Measurements from ENCODE around the gene RSF1.
"Not testable (repeated sequence)": the region's sequence is repeated elsewhere in the genome, so short reads cannot be mapped to it uniquely, and the experiment has no call there.

RSF1 gene

GRCh38 chr11:77828926-77829325, 8.4 kb upstream of the RSF1 start:
- Histone ChIP-seq H2AFZ (ENCODE audit: low read length) (no peak overlapping the region), H3K14ac (ENCODE audit: low read length) (no peak overlapping the region), H2BK5ac (ENCODE audit: low read length) (no peak overlapping the region), H4K8ac (ENCODE audit: low read depth, low read length) (no peak overlapping the region), H3K27ac (replicated peaks; ENCODE audit: low read length) (no peak overlapping the region), H3K4me3 (ENCODE audit: low read length in 2 of 2) (no peak overlapping the region), H3K4ac (ENCODE audit: low read length) (no peak overlapping the region), H3K23ac (ENCODE audit: low read depth, low read length, poor library complexity) (no peak overlapping the region), H3K79me1 (ENCODE audit: low read depth, low read length) (no peaks in the 10 kb centered on the region), H4K91ac (ENCODE audit: low read depth, low read length, poor library complexity) (no peak overlapping the region), H2BK120ac (ENCODE audit: low read depth, low read length) (no peak overlapping the region), H3K9ac (ENCODE audit: low read depth, low read length, poor library complexity) (no peak overlapping the region), H3K4me2 (ENCODE audit: insufficient read depth, low read length, poor library complexity, severe bottlenecking) (no peak overlapping the region), H3K9me3 (replicated peaks in 1 of 2; ENCODE audit: control insufficient read depth in 2 of 2, insufficient read depth in 1 of 2, low read depth in 1 of 2, low read length in 2 of 2) (peaks cover 4 to 28% of the 10 kb centered on the region in 2 donors), H2BK15ac (ENCODE audit: low read length) (no peak overlapping the region), H3K18ac (ENCODE audit: low read length) (no peak overlapping the region), H3K4me1 (ENCODE audit: control insufficient read depth in 2 of 2, insufficient read depth in 1 of 2, low read depth in 1 of 2, low read length in 2 of 2) (no peaks in the 10 kb centered on the region), H2BK12ac (ENCODE audit: low read length) (no peak overlapping the region), H3K36me3 (replicated peaks in 1 of 2; ENCODE audit: control insufficient read depth in 2 of 2, insufficient read depth in 2 of 2, low read length in 2 of 2) (no peaks in the 10 kb centered on the region), H2AK5ac (ENCODE audit: low read depth, low read length) (no peak overlapping the region), H3K27me3 (ENCODE audit: control insufficient read depth in 3 of 3, insufficient read depth in 3 of 3, low read depth in 1 of 3, low read length in 3 of 3) (no peaks in the 10 kb centered on the region)
- WGBS, 2 donors (ENCODE audit: extremely low coverage in 2 of 2, insufficient read length in 2 of 2, insufficient replicate concordance in 1 of 2): no CpG with 5 or more reads among the region's 2 CpGs
- DNase-seq (ENCODE audit: low spot score): no peak

- H3K27ac ChIP-seq (replicated peaks; ENCODE audit: low read length): no peak overlapping the region
- H3K4me2 ChIP-seq (ENCODE audit: insufficient read depth, low read length, poor library complexity, severe bottlenecking): no peak overlapping the region
- no peak overlapping the region for H3K4ac ChIP-seq (ENCODE audit: low read length)
- WGBS, 2 donors (ENCODE audit: extremely low coverage in 2 of 2, insufficient read length in 2 of 2, insufficient replicate concordance in 1 of 2): no CpG with 5 or more reads among the region's 1 CpG
- H2BK12ac ChIP-seq (ENCODE audit: low read length): no peak overlapping the region
- no peak overlapping the region for H2AFZ ChIP-seq (ENCODE audit: low read length)
- no peak overlapping the region for H2BK15ac ChIP-seq (ENCODE audit: low read length)
- H4K91ac ChIP-seq (ENCODE audit: low read depth, low read length, poor library complexity): no peak overlapping the region
- H3K23ac ChIP-seq (ENCODE audit: low read depth, low read length, poor library complexity): no peak overlapping the region
- H3K9ac ChIP-seq (ENCODE audit: low read depth, low read length, poor library complexity): no peak overlapping the region
- DNase-seq (ENCODE audit: low spot score): no peak
- H3K27me3 ChIP-seq (ENCODE audit: control insufficient read depth in 3 of 3, insufficient read depth in 3 of 3, low read depth in 1 of 3, low read length in 3 of 3): no peaks in the 10 kb centered on the region
- H3K9me3 ChIP-seq (replicated peaks in 1 of 2; ENCODE audit: control insufficient read depth in 2 of 2, insufficient read depth in 1 of 2, low read depth in 1 of 2, low read length in 2 of 2): peaks cover 0 to 9% of the 10 kb centered on the region in 2 donors
- H4K8ac ChIP-seq (ENCODE audit: low read depth, low read length): no peak overlapping the region
- no peak overlapping the region for H2AK5ac ChIP-seq (ENCODE audit: low read depth, low read length)
- H3K4me3 ChIP-seq (ENCODE audit: low read length in 2 of 2): no peak overlapping the region
- no peak overlapping the region for H2BK120ac ChIP-seq (ENCODE audit: low read depth, low read length)
- no peak overlapping the region for H2BK5ac ChIP-seq (ENCODE audit: low read length)
- no peak overlapping the region for H3K14ac ChIP-seq (ENCODE audit: low read length)
- H3K36me3 ChIP-seq (replicated peaks in 1 of 2; ENCODE audit: control insufficient read depth in 2 of 2, insufficient read depth in 2 of 2, low read length in 2 of 2): no peaks in the 10 kb centered on the region
- H3K18ac ChIP-seq (ENCODE audit: low read length): no peak overlapping the region
- peaks cover 0 to 4% of the 10 kb centered on the region in 2 donors for H3K4me1 ChIP-seq (ENCODE audit: control insufficient read depth in 2 of 2, insufficient read depth in 1 of 2, low read depth in 1 of 2, low read length in 2 of 2)
- H3K79me1 ChIP-seq (ENCODE audit: low read depth, low read length): peaks cover 6% of the 10 kb centered on the region
These were observed 3.3 kb upstream of the RSF1 start for GRCh38 chr11:77823775-77824174.

GRCh38 chr11:77822126-77822525, 1.6 kb upstream of the RSF1 start:
- not testable (repeated sequence) for H3K18ac ChIP-seq (ENCODE audit: low read length); H3K27me3 ChIP-seq (ENCODE audit: control insufficient read depth in 3 of 3, insufficient read depth in 3 of 3, low read depth in 1 of 3, low read length in 3 of 3); H3K9me3 ChIP-seq (replicated peaks in 1 of 2; ENCODE audit: control insufficient read depth in 2 of 2, insufficient read depth in 1 of 2, low read depth in 1 of 2, low read length in 2 of 2); H2AFZ ChIP-seq (ENCODE audit: low read length); H3K14ac ChIP-seq (ENCODE audit: low read length); H2AK5ac ChIP-seq (ENCODE audit: low read depth, low read length); H3K4ac ChIP-seq (ENCODE audit: low read length); H4K8ac ChIP-seq (ENCODE audit: low read depth, low read length); H2BK15ac ChIP-seq (ENCODE audit: low read length); H3K4me1 ChIP-seq (ENCODE audit: control insufficient read depth in 2 of 2, insufficient read depth in 1 of 2, low read depth in 1 of 2, low read length in 2 of 2); DNase-seq (ENCODE audit: low spot score); H3K4me2 ChIP-seq (ENCODE audit: insufficient read depth, low read length, poor library complexity, severe bottlenecking); H3K36me3 ChIP-seq (replicated peaks in 1 of 2; ENCODE audit: control insufficient read depth in 2 of 2, insufficient read depth in 2 of 2, low read length in 2 of 2); H2BK12ac ChIP-seq (ENCODE audit: low read length); H3K27ac ChIP-seq (replicated peaks; ENCODE audit: low read length); H2BK120ac ChIP-seq (ENCODE audit: low read depth, low read length); H2BK5ac ChIP-seq (ENCODE audit: low read length); H4K91ac ChIP-seq (ENCODE audit: low read depth, low read length, poor library complexity); H3K23ac ChIP-seq (ENCODE audit: low read depth, low read length, poor library complexity); H3K9ac ChIP-seq (ENCODE audit: low read depth, low read length, poor library complexity); H3K79me1 ChIP-seq (ENCODE audit: low read depth, low read length)
- peak overlapping the region in 1 of 2 donors; percentile 72 for H3K4me3 ChIP-seq (ENCODE audit: low read length in 2 of 2)
- no CpG with 5 or more reads among the region's 13 CpGs for WGBS, 2 donors (ENCODE audit: extremely low coverage in 2 of 2, insufficient read length in 2 of 2, insufficient replicate concordance in 1 of 2)

- WGBS, 2 donors (ENCODE audit: extremely low coverage in 2 of 2, insufficient read length in 2 of 2, insufficient replicate concordance in 1 of 2): no CpG with 5 or more reads among the region's 16 CpGs
- Histone ChIP-seq H4K8ac (ENCODE audit: low read depth, low read length) (no peak overlapping the region), H3K9me3 (replicated peaks in 1 of 2; ENCODE audit: control insufficient read depth in 2 of 2, insufficient read depth in 1 of 2, low read depth in 1 of 2, low read length in 2 of 2) (peaks cover 0 to 7% of the 10 kb centered on the region in 2 donors), H3K27ac (replicated peaks; ENCODE audit: low read length) (peak overlapping the region; percentile 37), H2AFZ (ENCODE audit: low read length) (peak overlapping the region; percentile 85), H3K4me3 (ENCODE audit: low read length in 2 of 2) (peak overlapping the region; percentile 72 to 91), H2BK120ac (ENCODE audit: low read depth, low read length) (no peak overlapping the region), H3K23ac (ENCODE audit: low read depth, low read length, poor library complexity) (peak overlapping the region; percentile 8), H3K4ac (ENCODE audit: low read length) (no peak overlapping the region), H2BK12ac (ENCODE audit: low read length) (no peak overlapping the region), H3K9ac (ENCODE audit: low read depth, low read length, poor library complexity) (peak overlapping the region; percentile 86), H4K91ac (ENCODE audit: low read depth, low read length, poor library complexity) (no peak overlapping the region), H3K4me1 (ENCODE audit: control insufficient read depth in 2 of 2, insufficient read depth in 1 of 2, low read depth in 1 of 2, low read length in 2 of 2) (peaks cover 0 to 6% of the 10 kb centered on the region in 2 donors), H3K36me3 (replicated peaks in 1 of 2; ENCODE audit: control insufficient read depth in 2 of 2, insufficient read depth in 2 of 2, low read length in 2 of 2) (peaks cover 0 to 8% of the 10 kb centered on the region in 2 donors), H3K18ac (ENCODE audit: low read length) (peak overlapping the region; percentile 78), H2BK15ac (ENCODE audit: low read length) (no peak overlapping the region), H3K4me2 (ENCODE audit: insufficient read depth, low read length, poor library complexity, severe bottlenecking) (peak overlapping the region; percentile 67), H2AK5ac (ENCODE audit: low read depth, low read length) (no peak overlapping the region), H3K79me1 (ENCODE audit: low read depth, low read length) (peaks cover 6% of the 10 kb centered on the region), H3K14ac (ENCODE audit: low read length) (no peak overlapping the region), H2BK5ac (ENCODE audit: low read length) (no peak overlapping the region), H3K27me3 (ENCODE audit: control insufficient read depth in 3 of 3, insufficient read depth in 3 of 3, low read depth in 1 of 3, low read length in 3 of 3) (no peaks in the 10 kb centered on the region)
- no peak for DNase-seq (ENCODE audit: low spot score)
These were observed 878 bp upstream of the RSF1 start for GRCh38 chr11:77821349-77821851.
